ENCODE data around the gene KCNQ1. TPM values are rescaled to one million over a fixed set of nuclear protein-coding genes. Genes with fewer than 3 reads are reported as not detected.

Gene KCNQ1
- total RNA-seq, 3 donors from 2014 or later: 15.5 to 44.7 (median 37.4) TPM

DNA sequence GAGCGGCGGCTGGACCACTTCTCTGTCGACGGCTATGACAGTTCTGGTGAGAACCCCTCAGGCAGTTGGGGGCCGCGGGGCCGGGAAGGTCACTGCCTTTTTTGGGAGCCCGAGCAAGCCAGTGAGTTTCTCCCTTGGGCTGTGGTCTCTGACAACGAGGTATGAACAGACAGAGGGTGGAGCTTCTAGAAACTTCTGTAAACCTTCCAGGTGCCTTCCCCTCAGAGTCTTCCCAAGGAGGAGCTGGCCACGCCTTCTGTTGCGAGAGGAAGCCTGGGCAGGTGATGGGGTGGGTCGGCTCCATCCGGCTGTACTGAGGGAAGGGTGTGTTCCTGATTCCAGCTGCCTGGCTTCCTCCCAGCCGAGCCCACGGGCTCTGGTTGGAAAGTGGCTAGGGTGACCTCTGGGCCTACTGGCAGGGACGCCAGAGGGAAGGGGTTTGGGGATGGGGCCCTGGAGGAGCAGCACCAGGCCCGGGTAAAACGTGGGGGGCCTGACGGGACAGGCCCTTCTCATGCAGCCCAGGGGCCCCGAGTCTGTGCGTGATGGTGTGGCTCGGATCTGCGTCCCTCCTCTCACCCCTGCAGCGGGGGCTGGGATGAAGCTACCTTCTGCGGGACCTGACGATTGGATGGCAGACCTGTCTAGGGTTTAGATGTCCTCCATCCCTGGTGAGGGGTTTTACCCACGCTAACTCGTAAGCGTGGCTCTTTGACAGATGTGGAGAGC, 144.2 kb downstream of the KCNQ1 start:
- TF ChIP-seq, protein P1, sequence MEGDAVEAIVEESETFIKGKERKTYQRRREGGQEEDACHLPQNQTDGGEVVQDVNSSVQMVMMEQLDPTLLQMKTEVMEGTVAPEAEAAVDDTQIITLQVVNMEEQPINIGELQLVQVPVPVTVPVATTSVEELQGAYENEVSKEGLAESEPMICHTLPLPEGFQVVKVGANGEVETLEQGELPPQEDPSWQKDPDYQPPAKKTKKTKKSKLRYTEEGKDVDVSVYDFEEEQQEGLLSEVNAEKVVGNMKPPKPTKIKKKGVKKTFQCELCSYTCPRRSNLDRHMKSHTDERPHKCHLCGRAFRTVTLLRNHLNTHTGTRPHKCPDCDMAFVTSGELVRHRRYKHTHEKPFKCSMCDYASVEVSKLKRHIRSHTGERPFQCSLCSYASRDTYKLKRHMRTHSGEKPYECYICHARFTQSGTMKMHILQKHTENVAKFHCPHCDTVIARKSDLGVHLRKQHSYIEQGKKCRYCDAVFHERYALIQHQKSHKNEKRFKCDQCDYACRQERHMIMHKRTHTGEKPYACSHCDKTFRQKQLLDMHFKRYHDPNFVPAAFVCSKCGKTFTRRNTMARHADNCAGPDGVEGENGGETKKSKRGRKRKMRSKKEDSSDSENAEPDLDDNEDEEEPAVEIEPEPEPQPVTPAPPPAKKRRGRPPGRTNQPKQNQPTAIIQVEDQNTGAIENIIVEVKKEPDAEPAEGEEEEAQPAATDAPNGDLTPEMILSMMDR (IDR thresholded peaks at IDR 0.05): no peak
- ATAC-seq (peak; percentile 84), DNase-seq (peak; percentile 67 to 75 (median 74))
- no peaks in the 10 kb centered on the region for H3K4me1 ChIP-seq (ENCODE audit: low read depth)
- H3K9me3 ChIP-seq: no peaks in the 10 kb centered on the region
- intact Hi-C loops (cut with DNase I, micrococcal nuclease): no loop called here
- H3K4me3 ChIP-seq: no peak overlapping the region
- H3K36me3 ChIP-seq (ENCODE audit: low read depth): no peaks in the 10 kb centered on the region

DNA sequence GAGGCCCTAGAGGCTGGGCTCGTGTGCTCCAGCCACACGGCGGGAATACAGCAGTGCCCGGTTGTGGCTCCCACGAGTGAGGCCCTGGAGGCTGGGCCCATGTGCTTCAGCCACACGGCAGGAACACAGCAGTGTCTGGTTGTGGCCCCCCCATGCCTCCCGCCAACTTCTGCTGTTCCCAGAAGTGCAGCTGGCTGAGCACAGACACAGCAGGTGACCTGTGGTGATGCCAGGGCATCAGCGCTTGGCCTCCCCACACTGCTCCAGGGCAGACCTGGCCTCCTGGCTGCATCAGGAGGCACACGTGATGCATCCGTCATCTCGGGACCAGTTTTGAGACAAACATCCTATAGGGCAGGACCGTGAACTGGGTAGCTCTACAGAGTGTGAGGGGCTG, 144.7 kb downstream of the KCNQ1 start:
- no peaks in the 10 kb centered on the region for H3K36me3 ChIP-seq (ENCODE audit: low read depth)
- H3K4me3 ChIP-seq: no peak overlapping the region
- TF ChIP-seq, protein P1 (IDR thresholded peaks at IDR 0.05): no peak
- H3K9me3 ChIP-seq: no peaks in the 10 kb centered on the region
- intact Hi-C loops (cut with DNase I, micrococcal nuclease): no loop called here
- ATAC-seq (no peak), DNase-seq (peak in 1 of 3 donors; percentile 23)
- H3K4me1 ChIP-seq (ENCODE audit: low read depth): no peaks in the 10 kb centered on the region

DNA sequence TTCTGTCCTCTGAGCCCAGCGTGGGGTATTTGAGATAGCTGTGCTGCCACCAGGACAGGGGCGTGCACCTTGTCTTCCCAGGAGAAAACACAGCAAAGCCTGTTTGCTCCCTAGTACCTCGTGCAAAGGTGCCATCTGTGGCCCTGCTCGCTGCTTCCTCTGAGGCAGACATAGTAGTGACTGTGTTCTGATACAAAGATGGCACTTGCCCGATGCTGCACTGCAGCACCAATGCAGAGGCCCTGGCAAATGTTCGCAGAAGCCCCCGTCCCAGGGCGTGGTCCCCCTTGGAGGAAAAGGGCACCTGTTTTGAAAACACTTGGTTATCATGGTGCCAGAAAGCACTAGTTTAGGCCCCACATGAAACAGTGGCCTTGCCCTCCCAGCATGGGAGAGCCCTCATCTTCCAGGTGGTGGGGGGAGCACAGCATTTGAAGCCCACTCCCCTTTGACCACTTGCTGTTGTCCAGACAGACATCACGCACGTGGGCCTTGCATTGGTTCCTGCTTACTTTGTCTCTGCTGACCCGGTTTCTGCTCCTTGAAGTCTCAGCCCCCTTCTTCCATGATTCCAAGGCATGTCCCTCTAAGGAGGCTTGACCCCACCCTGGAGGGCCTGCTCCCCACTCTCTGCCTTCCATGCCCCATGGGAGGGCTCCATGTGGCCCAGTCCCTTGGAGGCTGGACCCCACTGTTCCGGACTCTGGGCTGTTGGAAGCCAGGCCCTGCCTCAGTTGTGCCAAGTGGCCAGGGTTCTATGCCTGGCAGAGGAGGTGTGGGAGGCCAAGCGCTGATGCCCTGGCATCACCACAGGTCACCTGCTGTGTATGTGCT, 145.5 kb downstream of the KCNQ1 start:
- no peak for ATAC-seq
- TF ChIP-seq, protein P1 (IDR thresholded peaks at IDR 0.05): no peak
- Histone ChIP-seq H3K4me1 (ENCODE audit: low read depth) (no peaks in the 10 kb centered on the region), H3K9me3 (no peaks in the 10 kb centered on the region), H3K36me3 (ENCODE audit: low read depth) (no peaks in the 10 kb centered on the region), H3K4me3 (no peak overlapping the region)
- peak in 2 of 3 donors; percentile 9 to 36 for DNase-seq
- intact Hi-C loops (cut with DNase I, micrococcal nuclease): no loop called here

DNA sequence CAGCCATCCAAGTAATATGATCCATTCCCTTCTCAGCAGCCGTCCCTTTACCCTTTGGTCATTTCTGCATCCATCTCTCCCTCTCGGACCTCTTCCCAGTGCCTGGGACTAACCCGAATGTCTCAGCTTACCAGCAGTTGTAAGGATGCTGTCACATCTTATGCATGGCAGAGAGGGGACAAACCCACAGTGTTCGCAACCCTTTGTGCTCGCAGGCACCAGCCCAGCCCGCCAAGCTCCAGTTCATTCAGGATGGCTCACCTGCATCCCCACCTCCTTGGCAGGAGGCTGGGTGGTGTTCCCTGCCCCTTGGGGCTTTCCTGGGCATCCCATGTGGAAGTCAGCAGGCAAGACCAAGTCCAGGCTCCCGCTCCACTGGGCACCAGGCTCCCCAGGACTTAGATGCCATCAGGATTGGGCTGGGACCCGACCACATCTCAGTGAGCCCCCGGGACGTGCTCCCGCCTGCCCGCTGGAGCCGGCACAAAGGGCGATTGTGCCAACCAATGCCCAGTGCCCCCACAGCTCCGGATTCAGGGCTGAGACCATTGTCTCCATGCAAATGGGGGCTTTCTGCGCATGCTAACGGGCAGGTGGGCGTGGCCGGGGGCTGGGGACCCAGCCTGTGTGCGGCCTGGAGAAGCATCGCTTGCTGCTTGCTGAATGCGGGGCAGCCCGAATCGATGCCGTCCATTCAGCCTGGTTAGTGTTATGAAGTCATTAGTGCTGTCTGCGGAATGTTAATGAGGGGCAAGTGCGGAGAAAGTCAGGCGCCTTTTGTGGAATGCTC, 146.4 kb downstream of the KCNQ1 start:
- TF ChIP-seq, protein P1 (IDR thresholded peaks at IDR 0.05): no peak
- DNase-seq: peak in 2 of 3 donors; percentile 14 to 30
- no peaks in the 10 kb centered on the region for H3K36me3 ChIP-seq (ENCODE audit: low read depth)

DNA sequence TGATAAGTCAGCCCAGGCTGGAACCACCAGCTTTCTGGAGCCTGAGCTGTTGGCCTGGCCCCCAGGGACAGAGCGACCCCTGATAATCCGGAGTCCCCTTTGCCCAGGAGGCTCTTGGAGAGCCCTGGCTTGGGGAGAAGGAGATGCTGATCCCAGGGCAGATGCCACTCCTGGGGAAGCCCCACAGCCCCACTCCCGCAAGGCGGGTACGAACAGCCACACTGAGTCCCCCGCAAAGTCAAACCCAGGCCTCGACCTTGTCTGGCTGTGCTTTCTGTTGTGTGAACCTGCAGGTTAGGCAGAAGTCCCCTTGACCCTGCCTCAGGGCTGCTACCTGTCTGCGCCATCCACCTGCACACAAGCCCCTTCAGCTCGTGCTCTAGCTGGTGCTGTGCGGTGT, 147.0 kb downstream of the KCNQ1 start:
- Histone ChIP-seq H3K9me3 (no peaks in the 10 kb centered on the region), H3K36me3 (ENCODE audit: low read depth) (no peaks in the 10 kb centered on the region), H3K4me3 (no peak overlapping the region), H3K4me1 (ENCODE audit: low read depth) (no peaks in the 10 kb centered on the region)
- TF ChIP-seq, protein P1 (IDR thresholded peaks at IDR 0.05): no peak
- peak in 2 of 3 donors; percentile 14 to 49 for DNase-seq
- no peak for ATAC-seq
- intact Hi-C loops (cut with DNase I, micrococcal nuclease): no loop called here

More for the DNA sequence above, 146.4 kb downstream of the KCNQ1 start:
- H3K4me1 ChIP-seq (ENCODE audit: low read depth): no peaks in the 10 kb centered on the region
- intact Hi-C loops (cut with DNase I, micrococcal nuclease): no loop called here
- H3K9me3 ChIP-seq: no peaks in the 10 kb centered on the region
- H3K4me3 ChIP-seq: no peak overlapping the region
- ATAC-seq: no peak
